GM21737 (cell line): ENCODE results near the gene STARD13.

Experiments used
- ATAC-seq: cut with Tn5 transposase; IDR thresholded peaks from one replicate; pipeline ENCODE4 v1.9.1; 2021; ENCODE audit warnings: mild to moderate bottlenecking, moderate library complexity; ENCODE audit not compliant: unreplicated experiment

STARD13 gene

DNA sequence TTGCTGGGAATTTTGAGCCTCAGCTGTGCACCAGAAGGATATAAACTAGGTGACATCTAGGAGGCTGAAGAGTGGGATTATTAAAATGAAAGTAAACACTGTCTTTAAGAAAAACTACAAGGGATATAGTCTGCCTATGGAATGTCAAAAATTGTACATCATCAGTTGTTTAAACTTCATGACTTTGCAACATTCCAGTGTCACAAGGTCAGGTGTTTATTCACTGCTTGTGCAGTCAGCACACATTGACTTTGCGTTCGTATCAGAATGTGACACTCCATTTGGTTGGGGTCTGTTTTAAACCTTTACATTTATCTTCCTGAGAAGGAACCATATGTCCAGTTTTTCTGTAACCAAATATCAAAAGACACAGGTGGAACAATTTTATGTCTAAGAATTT, 183.7 kb downstream of the STARD13 start:
- no peak for ATAC-seq

DNA sequence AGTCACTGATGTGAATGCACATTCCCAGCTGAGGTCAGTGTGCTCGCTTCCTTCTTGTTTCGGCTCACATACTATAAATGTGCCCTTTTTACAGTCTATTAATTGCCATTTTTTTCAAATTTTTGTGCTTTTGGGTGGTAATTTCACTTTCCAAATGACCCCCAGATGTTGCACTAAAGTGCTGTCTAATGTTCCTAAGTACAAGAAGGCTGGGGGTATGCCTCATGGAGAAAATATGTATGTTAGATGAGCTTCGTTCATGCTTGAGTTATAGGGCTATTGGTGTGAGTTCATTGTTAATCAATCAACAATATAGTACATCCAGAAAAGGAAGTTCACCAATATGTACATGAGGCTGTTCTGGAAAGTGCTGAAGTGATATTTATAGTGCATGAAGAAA, 184.7 kb downstream of the STARD13 start:
- no peak for ATAC-seq

DNA sequence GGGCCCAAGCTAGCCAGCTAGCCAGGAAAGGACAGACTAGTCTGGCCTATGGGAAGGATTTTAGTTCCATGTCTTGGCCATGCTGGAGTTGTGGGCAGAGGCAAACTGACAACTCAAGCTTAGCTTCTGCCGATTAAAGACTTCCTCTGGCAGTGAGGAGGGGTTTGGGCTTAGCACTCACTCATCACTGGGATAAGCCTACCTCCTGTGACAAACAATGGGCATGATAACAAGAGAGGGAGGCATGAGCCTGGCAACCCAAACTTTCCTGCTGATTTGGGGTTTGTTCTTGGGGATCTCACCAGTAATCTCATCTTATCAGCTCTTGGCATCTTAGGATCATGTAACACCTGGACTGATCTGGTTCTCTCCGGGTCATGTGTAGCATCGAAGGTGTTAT, 185.7 kb downstream of the STARD13 start:
- no peak for ATAC-seq

DNA sequence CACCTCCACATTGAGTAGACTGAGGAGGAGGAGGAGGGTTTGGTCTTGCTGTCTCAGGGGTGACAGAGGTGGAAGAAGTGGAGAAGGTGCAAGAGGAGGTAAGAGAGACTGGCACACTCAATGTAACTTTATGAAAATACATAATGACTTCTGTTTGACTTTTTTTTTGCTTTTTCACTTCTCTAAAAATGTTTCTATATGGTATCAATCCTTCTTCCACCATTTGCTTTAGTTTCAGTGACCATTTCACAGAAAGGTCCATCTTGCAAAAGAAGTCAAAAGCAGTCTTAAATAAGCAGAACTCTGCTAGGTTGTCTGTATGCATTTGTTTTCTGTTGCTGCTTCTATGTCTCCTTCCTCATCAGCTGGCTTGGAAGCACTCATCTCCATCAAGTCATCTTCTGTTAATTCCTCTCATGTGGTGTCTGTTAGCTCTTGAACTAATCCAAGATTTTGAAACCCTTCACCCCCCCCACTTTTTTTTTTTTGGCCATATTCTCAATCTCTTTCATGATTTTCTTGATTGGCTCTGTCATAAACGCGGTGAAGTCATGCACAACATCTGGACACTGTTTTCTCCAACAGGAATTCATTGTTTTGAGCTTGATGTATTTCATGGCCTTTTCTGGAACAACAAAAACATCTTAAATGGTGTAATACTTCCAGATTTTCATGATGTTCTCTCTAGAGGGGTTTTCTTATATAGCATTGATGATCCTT, 188.5 kb downstream of the STARD13 start:
- ATAC-seq = no peak

DNA sequence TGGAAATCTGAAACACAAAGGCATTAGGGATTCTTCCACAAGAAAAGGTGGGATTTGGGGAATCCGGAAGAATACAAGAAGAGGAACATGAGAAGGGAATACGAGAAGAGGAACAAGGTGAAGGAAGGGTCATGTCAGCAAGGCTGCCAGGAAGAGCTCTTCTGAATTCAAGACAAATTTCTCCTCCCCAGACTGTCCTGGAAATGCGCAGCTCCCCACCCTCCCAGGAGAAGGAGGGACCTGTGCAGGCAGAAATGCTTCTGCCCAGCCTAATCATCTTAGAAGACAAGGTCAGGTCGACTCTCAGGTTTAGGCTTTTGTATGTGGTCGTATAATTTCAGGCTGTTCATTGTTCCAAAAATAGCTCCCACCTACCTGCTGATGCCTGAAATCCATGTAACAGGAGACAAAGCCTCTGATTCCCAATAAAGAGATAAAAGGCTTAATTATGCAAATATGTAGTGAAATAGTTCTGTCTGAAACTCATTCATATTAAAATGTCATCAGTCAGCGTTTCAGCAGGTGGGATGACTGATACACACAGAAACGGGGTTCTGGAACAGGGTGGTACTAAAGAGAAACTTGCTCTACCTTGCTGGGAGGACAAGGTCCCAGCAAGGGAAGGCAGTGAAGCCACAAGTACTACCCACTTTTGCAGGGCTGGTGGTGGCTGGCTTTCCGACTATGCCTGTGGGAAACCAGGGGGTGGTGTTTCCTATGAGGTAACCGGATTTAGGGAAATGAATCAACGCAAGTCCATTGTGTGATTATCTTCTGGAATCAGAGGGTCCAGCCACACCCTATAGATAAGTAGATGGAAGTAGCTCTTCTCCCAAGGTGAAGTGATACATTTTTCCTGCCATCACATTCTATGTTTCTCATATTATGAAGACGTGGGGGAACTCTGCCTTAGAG, 193.2 kb downstream of the STARD13 start:
- ATAC-seq = no peak

DNA sequence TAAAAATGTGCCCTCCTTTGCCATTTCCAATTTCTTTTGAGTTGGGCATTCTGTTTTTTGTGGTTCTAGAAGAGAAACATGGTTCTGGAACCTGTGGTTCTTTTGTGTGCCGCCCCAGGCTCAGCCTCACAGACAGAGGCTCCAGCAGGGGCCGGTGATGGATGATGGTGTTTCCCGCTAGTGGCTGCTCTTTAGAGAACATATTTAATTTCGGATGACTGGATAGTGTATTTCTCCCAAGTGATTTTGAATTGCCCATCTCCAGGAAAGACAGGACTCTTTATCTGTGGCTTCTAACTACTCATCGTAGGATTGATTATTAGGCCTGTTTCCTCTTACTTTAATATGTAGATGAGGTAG, 194.2 kb downstream of the STARD13 start:
- no peak for ATAC-seq

DNA sequence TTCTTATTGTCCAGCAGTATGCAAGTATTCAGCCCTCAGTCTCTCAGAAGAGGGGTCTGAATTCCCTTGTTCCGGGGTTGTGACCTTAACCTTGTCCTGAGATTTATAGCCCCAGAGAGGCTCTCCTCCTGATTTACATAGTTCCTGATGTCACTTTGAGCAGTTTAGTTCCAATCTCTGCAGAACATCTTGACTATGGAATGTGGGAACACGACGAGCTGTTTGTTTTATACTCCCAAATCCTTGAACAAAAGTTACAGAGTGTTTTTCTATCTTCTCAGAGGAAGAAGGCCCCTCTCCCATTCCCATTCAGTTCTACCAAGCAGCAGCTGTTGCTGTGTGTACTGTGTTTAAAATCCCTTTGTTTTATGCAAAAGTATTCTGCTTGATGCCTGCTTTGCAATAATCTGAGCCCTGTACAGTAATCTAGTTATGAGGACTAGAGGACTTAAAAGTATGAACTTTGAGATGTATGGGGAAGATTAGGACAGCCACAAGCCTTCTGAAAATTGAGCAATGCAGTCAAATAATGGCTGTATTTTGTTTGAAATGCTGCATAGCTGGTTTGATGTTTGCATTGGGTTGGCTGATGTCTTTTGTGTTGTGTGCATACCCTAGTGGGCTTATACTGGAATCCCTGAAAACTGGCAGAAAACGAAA, 194.7 kb downstream of the STARD13 start:
- no peak for ATAC-seq

DNA sequence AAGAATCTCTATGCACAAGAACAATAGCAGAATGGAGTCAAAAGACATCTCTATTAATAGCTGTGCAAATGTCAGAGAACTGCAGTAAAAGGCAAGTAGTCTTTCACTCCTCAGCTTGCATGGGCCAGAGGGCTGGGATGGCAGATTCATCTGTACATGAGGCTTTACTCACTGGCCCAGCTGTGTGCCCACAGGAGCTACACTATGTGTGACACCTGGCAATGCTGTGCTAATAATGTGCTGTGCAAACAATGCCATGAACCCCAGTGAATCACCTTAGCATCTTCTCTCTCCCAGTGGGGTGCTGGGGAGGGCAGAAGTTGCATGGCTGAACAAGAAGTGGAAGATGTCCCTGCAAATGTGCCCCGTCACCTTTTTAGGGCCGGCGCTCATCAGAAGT, 196.2 kb downstream of the STARD13 start:
- no peak for ATAC-seq

DNA sequence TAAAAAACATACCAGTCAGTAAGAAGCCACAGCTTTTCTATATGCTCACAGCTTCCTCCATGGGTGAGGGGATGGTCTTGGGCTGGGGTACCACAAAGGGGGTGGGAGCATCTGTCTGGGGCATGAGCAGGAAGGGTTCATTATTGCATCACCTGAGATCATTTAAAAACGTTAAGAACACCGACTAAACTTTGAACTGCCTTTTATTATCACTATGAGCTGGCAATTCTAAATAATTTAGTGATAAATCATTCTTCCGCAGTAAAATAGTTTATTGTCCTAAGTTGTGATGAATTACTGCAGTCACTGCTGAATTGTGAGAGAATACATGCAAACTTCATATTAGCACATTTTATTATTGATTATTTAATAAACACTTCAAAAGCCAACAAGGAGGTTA, 197.8 kb downstream of the STARD13 start:
- no peak for ATAC-seq

DNA sequence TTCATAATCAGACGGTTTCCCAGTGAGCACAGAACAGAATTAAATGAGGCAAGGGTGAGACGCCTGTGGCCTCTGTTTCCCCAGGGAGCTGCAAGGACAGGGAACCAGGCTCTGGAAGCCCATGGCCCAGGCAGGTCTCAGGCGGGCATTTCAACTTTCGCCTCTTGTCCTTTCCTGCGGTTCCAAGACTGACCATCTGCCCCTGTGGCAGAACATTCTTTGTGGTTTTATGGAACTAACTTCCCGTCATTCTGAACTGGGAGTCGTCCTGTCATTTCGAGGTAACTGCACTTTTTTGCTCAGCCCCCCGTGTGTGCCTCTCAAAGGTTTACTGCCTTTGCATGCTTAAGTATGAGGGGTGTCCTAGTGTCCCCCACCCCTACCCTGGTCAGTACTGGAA, 198.5 kb downstream of the STARD13 start:
- no peak for ATAC-seq

DNA sequence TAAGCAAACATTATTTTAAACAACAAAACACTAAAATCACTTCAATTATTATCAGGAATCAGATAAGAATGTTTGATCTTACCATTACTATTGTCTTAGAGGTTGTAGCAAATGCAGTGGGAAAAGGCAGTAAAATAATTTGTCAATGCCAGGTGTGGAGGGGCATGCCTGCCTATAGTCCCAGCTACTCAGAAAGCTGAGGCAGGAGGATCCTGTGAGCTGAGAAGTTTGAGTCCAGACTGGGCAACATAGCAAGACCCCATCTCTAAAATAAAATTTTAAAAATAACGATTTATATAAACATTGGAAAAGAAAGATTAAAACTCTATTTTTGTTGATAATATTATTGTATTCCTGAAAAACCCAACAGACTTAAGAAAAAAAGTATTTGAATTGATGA, 202.5 kb downstream of the STARD13 start:
- ATAC-seq = no peak

DNA sequence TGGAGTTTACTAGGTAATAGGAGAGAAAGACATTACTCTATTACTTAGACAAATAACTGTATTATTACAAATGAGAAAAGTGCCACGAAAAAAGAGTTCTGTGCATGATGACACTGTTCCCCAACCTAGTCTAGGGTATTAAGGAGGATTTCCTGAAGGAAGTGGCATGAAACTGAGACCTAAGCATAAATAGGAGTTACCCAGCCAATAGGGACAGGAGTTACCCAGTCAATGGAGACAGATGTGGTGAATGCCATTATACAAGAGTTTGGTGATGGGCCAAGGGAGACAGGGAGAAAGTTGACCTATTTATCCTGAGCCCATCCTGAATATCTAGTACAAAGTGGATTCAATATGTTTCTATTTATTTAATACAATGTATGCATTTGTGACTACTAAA, 203.9 kb downstream of the STARD13 start:
- no peak for ATAC-seq

DNA sequence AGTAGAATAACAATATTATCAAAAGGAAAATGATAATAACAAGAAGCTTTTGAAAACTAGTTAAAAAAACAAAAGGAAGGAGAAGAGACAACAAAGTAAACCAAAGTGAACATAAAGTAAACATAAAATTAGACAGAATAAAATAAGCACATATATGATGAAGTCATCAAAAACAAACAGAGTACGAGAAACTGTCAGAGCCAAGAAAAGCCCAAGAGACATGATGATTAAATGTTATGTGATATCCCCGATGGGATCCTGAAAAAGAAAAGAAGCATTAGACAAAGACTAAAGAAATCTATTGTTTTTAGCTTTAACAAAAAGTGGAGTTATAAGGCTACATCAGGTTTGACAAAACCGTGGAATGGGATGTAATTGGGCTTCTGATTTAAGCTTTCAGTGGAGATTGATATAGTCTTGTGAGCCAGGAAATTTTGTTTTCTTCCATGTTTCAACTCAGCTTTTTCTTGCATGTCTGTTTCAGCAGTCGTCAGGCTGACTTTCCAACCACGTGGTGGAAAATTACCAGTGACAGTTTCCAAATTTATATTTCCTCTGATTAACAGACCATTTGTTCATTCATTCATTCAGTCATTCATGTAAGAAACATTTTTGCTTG, 204.5 kb downstream of the STARD13 start:
- ATAC-seq = no peak

DNA sequence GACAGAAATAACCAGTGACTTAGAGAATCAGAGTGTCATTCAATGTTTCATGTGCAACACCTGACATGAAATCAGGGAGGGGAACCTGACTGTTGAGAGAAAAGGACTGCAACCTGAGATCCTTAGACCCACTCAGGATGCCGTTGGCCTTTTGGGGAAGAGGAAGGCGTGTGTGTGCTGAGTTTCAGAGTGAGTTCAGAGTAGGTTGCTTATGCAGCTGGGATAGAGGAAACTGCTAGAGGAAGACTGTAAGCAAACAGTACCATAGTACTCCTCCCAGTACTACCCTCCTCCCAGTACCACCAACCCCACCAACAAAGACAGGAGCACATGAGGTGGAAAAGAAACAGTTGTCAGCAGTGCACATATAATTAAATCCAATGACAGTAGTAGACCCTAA, 205.6 kb downstream of the STARD13 start:
- ATAC-seq = no peak

DNA sequence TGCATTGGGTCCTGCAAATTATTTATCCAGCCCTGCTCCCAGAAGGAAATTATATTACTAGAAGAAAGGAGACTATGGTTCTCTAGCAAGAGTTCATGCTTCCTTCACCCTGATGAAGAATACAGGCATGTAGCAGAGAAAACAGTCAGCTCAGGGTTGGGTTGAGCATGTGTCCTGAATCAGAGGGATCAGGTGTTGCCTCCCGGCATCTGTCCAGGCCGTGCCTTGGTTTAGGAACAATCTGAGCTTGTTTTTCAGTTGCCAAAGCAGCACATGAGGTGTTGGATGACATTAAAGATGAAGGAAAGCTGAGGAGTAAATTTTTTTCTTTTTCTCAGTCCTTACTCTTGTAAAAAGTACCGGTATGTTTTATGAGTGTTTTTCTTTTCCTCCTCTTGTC, 207.3 kb downstream of the STARD13 start:
- ATAC-seq = no peak

DNA sequence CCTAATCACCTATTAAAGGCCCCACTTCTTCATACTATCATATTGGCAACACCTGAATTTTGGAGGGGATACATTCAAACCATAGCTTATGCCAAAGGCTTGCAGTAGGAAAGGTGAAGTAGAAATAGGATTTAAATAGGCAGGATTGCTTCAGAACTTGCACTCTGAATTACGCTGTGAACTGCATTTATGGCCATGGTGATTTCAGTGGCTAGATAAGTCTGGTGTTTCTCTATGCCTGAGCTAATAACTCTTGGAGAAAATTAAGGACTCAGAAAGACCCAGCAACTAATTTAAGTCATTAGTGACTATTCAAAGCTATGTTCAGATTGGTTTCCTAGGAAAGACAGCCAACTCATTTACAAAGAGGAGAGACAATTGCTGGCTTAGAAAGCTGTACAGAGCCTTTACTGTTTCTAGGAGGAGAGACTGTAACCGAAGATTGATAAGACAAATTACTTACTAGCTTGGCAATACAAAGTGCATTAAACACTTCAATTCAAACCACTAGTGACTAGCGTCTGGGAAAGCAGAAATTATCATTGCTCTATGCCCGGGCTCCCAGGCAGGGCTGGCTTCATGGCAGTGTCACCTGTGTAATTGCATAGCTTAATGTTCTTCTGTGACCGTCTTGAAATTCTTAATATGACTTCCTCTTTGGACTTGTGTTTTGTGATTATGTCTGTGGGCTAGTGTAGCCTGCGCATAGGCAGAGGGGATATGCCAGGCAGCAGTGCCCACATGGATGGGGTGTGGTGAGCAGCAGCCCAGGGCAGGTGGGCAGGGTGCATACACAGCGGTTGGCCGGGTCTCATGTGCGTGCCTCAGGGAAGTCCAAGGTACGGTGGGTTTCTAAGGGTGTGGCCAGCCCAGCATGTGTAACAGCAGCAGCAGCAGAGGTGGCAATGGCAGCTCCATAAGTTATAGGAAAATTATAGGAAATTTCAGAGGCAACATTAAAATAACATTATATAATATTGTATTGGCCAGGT, 209.3 kb downstream of the STARD13 start:
- ATAC-seq = no peak

DNA sequence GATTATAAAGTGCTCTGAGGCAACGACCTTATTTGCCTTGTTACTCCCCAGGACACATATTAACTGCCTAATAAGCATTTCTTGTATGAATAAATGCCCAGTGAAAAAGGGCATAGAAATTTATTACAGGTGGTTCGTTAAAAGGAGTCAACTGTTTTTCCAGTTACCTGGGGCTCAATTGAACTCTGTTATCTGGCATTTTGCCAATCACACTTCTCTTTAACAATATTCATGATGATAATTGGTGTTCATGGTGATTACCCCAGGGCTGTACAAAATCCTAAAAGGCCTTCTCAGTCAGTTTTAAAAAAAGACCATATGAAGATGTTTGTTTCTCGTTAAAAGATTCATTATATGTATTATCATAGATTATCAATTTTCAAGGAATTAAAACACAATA, 212.2 kb downstream of the STARD13 start:
- ATAC-seq = no peak

DNA sequence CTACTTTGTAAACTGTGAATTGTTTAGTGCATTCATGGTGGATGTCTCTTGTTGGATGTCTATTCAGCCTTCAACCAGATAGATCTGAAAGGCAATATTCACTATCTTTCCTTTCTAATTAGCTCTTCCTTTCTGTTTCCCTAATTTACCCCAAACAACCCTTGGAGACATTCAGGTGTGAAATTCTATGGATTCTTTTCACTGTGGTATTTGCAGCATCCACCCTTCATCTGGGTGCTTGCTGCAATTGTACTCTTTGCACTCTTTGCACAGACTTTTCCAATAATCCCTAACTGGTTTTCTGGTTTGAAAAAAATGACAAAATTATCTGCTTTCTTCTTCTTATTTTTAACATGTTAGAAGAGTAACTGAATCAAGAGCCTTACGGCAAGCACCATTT, 212.8 kb downstream of the STARD13 start:
- ATAC-seq = no peak

DNA sequence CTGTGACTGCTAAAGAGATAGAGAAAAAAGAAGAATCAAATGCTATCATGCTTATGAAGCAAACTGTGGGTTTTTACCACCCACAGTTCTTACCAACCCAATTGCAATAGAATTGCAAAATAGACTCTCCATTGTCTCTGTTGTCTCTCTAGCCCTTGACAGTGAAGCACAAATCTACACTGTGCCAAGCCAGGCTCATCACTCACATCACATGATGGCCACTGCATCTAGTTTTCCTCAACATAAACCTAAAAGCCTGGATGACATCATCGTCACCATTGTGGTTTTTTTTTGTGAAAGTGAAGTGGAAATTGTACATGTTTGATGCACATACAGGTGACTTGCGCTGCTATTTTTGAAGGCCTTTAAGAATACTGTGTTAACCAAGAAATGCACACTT, 213.3 kb downstream of the STARD13 start:
- no peak for ATAC-seq

DNA sequence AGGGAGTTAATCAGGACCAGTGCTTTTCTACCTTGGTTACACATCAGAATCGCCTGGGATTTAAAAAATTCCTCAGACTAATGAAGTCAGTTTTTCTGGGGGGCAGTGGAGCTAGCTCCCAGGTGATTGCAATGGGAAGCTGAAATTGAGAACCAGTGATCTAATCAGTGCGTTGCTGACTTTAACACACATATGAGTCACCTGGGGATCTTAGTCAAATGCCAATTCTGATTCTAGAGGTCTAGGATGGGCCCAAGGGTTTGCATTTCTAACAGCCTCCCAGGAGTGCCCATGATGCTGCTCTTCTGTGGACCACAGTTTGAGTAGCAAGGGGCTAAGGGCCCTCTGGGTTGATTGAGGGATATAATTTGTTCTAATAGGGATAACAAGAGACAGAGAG, 214.8 kb downstream of the STARD13 start:
- no peak for ATAC-seq
